ENCODE results near the gene SPIN2B.

SPIN2B gene

GRCh38 chrX:57070185-57070984 lies 51.0 kb downstream of the SPIN2B start:
- DNase-seq (ENCODE audit: low read depth in 3 of 3, low spot score in 1 of 3) = no peak
